C4-2B (cell line): ENCODE measurements around the gene CIDEB.

Experiments
- ZFX ChIP-seq: fragments of 450-650 bp; IDR thresholded peaks from 2 replicates; pipeline ENCODE4 v1.6.1; 2017
- TF ChIP-seq, protein P1 (sequence below): fragments of 450-650 bp; conservative IDR thresholded peaks from 2 replicates; pipeline ENCODE4 v1.5.1; 2017; ENCODE audit warnings: mild to moderate bottlenecking

DNA sequence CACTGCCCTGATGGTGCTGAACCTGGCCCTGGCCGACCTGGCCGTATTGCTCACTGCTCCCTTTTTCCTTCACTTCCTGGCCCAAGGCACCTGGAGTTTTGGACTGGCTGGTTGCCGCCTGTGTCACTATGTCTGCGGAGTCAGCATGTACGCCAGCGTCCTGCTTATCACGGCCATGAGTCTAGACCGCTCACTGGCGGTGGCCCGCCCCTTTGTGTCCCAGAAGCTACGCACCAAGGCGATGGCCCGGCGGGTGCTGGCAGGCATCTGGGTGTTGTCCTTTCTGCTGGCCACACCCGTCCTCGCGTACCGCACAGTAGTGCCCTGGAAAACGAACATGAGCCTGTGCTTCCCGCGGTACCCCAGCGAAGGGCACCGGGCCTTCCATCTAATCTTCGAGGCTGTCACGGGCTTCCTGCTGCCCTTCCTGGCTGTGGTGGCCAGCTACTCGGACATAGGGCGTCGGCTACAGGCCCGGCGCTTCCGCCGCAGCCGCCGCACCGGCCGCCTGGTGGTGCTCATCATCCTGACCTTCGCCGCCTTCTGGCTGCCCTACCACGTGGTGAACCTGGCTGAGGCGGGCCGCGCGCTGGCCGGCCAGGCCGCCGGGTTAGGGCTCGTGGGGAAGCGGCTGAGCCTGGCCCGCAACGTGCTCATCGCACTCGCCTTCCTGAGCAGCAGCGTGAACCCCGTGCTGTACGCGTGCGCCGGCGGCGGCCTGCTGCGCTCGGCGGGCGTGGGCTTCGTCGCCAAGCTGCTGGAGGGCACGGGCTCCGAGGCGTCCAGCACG lies 8.2 kb upstream of the CIDEB start:
- TF ChIP-seq, protein P1, sequence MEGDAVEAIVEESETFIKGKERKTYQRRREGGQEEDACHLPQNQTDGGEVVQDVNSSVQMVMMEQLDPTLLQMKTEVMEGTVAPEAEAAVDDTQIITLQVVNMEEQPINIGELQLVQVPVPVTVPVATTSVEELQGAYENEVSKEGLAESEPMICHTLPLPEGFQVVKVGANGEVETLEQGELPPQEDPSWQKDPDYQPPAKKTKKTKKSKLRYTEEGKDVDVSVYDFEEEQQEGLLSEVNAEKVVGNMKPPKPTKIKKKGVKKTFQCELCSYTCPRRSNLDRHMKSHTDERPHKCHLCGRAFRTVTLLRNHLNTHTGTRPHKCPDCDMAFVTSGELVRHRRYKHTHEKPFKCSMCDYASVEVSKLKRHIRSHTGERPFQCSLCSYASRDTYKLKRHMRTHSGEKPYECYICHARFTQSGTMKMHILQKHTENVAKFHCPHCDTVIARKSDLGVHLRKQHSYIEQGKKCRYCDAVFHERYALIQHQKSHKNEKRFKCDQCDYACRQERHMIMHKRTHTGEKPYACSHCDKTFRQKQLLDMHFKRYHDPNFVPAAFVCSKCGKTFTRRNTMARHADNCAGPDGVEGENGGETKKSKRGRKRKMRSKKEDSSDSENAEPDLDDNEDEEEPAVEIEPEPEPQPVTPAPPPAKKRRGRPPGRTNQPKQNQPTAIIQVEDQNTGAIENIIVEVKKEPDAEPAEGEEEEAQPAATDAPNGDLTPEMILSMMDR, result no peak
- TF ChIP-seq ZFX, result no peak
